HG03457 (cell line): ENCODE results near the gene CACNA1G.

Experiments
- ATAC-seq: cut with Tn5 transposase; IDR thresholded peaks from one replicate; pipeline ENCODE4 v1.9.1; 2021; ENCODE audit warnings: moderate number of reproducible peaks; ENCODE audit not compliant: unreplicated experiment

The CACNA1G gene

GRCh38 chr17:50665838-50666237 lies 105.3 kb downstream of the CACNA1G start:
- no peak for ATAC-seq

GRCh38 chr17:50666316-50666715 lies 105.8 kb downstream of the CACNA1G start:
- no peak for ATAC-seq

GRCh38 chr17:50667259-50668024 lies 106.9 kb downstream of the CACNA1G start:
- ATAC-seq = no peak

GRCh38 chr17:50668025-50668837 lies 107.7 kb downstream of the CACNA1G start:
- ATAC-seq = no peak

GRCh38 chr17:50668838-50669581 lies 108.5 kb downstream of the CACNA1G start:
- no peak for ATAC-seq

- ATAC-seq = no peak
Observed at GRCh38 chr17:50672071-50672470, 111.6 kb downstream of the CACNA1G start.

- no peak for ATAC-seq
Observed at GRCh38 chr17:50672831-50673551, 112.5 kb downstream of the CACNA1G start.

- no peak for ATAC-seq
Observed at GRCh38 chr17:50675190-50675589, 114.7 kb downstream of the CACNA1G start.

GRCh38 chr17:50675627-50676026 lies 115.1 kb downstream of the CACNA1G start:
- no peak for ATAC-seq

GRCh38 chr17:50676065-50676975 lies 115.8 kb downstream of the CACNA1G start:
- no peak for ATAC-seq
